Smooth muscle cell (in vitro differentiated cells): ENCODE results near the gene RBBP4. TPM values are rescaled to one million over a fixed set of nuclear protein-coding genes. Genes with fewer than 3 reads are reported as not detected.

Experiments
- DNase-seq: peaks from one replicate; lab custom pipeline; 2025; ENCODE audit not compliant: unreplicated experiment; lab: John Stamatoyannopoulos, UW
- H2AFZ ChIP-seq: fragments of 200-600 bp; sonication (generic); 2 replicates; pipeline ENCODE4 v1.6.0; 2016; ENCODE audit warnings: antibody characterized with exemption, low read depth, mild to moderate bottlenecking
- H3F3A ChIP-seq: fragments of 200-600 bp; sonication (generic); 2 replicates; pipeline ENCODE4 v1.6.0; 2017; ENCODE audit warnings: antibody characterized with exemption, low read depth
- H3K27ac ChIP-seq: fragments of 200-600 bp; sonication (generic); 2 replicates; pipeline ENCODE4 v1.5.1; 2016; ENCODE audit warnings: low read depth, mild to moderate bottlenecking
- H3K27me3 ChIP-seq: fragments of 200-600 bp; sonication (generic); 2 replicates; pipeline ENCODE4 v1.6.1; 2016; ENCODE audit warnings: low read depth, mild to moderate bottlenecking
- H3K36me3 ChIP-seq: fragments of 200-600 bp; sonication (generic); 2 replicates; pipeline ENCODE4 v1.5.1; 2016; ENCODE audit warnings: low read depth
- H3K4me1 ChIP-seq: fragments of 200-600 bp; sonication (generic); 2 replicates; pipeline ENCODE4 v1.5.1; 2016; ENCODE audit warnings: low read depth
- H3K4me2 ChIP-seq: fragments of 200-600 bp; sonication (generic); 2 replicates; pipeline ENCODE4 v1.6.0; 2016; ENCODE audit warnings: mild to moderate bottlenecking
- H3K4me3 ChIP-seq: fragments of 200-600 bp; sonication (generic); 2 replicates; pipeline ENCODE4 v1.5.1; 2016; ENCODE audit warnings: mild to moderate bottlenecking
- H3K79me2 ChIP-seq: fragments of 200-600 bp; sonication (generic); 2 replicates; pipeline ENCODE4 v1.6.0; 2016; ENCODE audit warnings: low read depth, mild to moderate bottlenecking
- H3K9ac ChIP-seq: fragments of 200-600 bp; sonication (generic); 2 replicates; pipeline ENCODE4 v1.6.0; 2016; ENCODE audit warnings: low read depth
- H3K9me3 ChIP-seq: fragments of 200-600 bp; sonication (generic); replicated peaks from 2 replicates; pipeline ENCODE4 v1.5.1; 2016; ENCODE audit warnings: low read depth
- H4K20me1 ChIP-seq: fragments of 200-600 bp; sonication (generic); 2 replicates; pipeline ENCODE4 v1.6.0; 2016; ENCODE audit warnings: low read depth
- WGBS: methylation state at CpG from one replicate; pipeline ENCODE4 v1.1.7; 2016; ENCODE audit warnings: low lambda C conversion rate; 5-methylcytosine and 5-hydroxymethylcytosine counted together
- polyA plus RNA-seq: library from polyadenylated mRNA; unstranded; fragments of >200 nt; fragmentation: Nextera tagmentation; extraction: Ambion mirVana; gene quantifications from 2 replicates; pipeline ENCODE4 v1.2.1, GENCODE V29; 2016
- small RNA-seq: library from RNA; depleted of rRNA; stranded (forward); fragments of <200 nt; gene quantifications from one replicate; pipeline ENCODE3, GENCODE V24; 2014
- total RNA-seq: library from RNA; depleted of rRNA; stranded (reverse); fragments of >200 nt; gene quantifications from 2 replicates; pipeline ENCODE4 v1.2.3, GENCODE V29; 2014
- TF ChIP-seq, protein P1 (sequence below): fragments of 200-600 bp; sonication (generic); IDR thresholded peaks from 2 replicates; pipeline ENCODE4 v1.5.1; 2017; ENCODE audit warnings: borderline replicate concordance, mild to moderate bottlenecking, antibody characterized with exemption; ENCODE audit not compliant: insufficient read depth, poor library complexity, severe bottlenecking

Gene RBBP4
- total and polyA plus RNA-seq, 2 experiments from 2014 or later = 139 to 140 TPM

DNA sequence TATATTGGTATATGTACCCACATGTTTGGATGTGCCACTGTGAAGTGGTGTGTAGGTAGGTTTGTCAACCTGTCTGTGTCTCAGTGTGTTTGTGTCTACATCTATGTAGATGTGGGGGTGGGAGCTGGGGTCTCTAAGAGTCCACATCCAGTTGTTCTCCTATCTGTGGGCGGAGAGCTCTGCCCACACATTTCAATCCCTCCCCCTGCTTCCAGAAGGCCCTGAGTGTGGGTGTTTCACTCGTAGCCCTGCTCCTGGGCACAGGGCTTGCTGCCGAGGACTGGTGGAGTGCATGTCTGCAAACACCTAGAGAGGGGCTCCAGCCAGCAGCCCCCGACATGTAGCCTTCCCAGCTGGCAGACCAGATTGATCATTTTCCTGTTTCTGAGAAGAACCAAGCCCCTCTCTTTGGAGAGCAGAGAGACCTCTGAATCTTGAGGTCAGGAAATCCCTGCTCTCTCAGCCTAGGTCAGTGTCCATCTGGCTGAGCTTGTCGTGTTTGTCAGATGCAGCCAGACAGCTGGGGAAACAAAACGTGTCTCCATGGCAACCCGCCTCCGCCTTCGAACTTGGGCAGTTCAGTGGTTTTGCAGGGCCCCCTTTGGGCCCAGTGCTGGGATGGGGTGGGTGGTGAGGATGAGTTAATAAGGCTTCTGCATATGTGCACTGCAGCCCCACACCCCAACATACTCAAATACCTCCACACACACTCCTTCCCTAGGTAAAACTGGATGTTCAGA, 82.7 kb downstream of the RBBP4 start:
- DNase-seq = no peak
- Histone ChIP-seq H3K36me3 (no peaks in the 10 kb centered on the region), H3K27ac (peak overlapping the region; percentile 17), H3K9ac (peak overlapping the region; percentile 1), H4K20me1 (no peaks in the 10 kb centered on the region), H3K4me3 (no peak overlapping the region), H2AFZ (no peak overlapping the region), H3K79me2 (no peaks in the 10 kb centered on the region), H3K4me2 (peak overlapping the region; percentile 3), H3K9me3 (no peaks in the 10 kb centered on the region), H3F3A (no peaks in the 10 kb centered on the region), H3K4me1 (peaks cover 13% of the 10 kb centered on the region), H3K27me3 (no peaks in the 10 kb centered on the region)
- 52% methylated on average over 9 of the region's 9 CpGs for WGBS
- TF ChIP-seq, protein P1, sequence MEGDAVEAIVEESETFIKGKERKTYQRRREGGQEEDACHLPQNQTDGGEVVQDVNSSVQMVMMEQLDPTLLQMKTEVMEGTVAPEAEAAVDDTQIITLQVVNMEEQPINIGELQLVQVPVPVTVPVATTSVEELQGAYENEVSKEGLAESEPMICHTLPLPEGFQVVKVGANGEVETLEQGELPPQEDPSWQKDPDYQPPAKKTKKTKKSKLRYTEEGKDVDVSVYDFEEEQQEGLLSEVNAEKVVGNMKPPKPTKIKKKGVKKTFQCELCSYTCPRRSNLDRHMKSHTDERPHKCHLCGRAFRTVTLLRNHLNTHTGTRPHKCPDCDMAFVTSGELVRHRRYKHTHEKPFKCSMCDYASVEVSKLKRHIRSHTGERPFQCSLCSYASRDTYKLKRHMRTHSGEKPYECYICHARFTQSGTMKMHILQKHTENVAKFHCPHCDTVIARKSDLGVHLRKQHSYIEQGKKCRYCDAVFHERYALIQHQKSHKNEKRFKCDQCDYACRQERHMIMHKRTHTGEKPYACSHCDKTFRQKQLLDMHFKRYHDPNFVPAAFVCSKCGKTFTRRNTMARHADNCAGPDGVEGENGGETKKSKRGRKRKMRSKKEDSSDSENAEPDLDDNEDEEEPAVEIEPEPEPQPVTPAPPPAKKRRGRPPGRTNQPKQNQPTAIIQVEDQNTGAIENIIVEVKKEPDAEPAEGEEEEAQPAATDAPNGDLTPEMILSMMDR = no peak

Small RNA genes lying within 50 kb of the gene (small RNA-seq; reads per million reads assigned to genes)
- gene RF00019 = not detected

Other genes with a start within 250 kb of the RBBP4 start
- gene ZBTB8B, start 186.1 kb upstream of the RBBP4 start, total RNA-seq = 0.13 TPM in 2 replicates
- gene ZBTB8B, start 186.1 kb upstream of the RBBP4 start, polyA plus RNA-seq = 0.05 TPM in 1 of 2 replicates, not detected in the other
- 8.8 and 9.9 TPM in 2 replicates for gene ZBTB8A, start 111.8 kb upstream of the RBBP4 start, total RNA-seq
- gene ZBTB8A, start 111.8 kb upstream of the RBBP4 start, polyA plus RNA-seq = 4.2 and 5.0 TPM in 2 replicates
- 33.3 and 42.3 TPM in 2 replicates for gene ZBTB8OS, start 658 bp upstream of the RBBP4 start, total RNA-seq
- 39.5 and 54.3 TPM in 2 replicates for gene ZBTB8OS, start 658 bp upstream of the RBBP4 start, polyA plus RNA-seq
- 4.4 and 6.2 TPM in 2 replicates for gene SYNC, start 51.6 kb downstream of the RBBP4 start, total RNA-seq
- 4.6 and 4.9 TPM in 2 replicates for gene SYNC, start 51.6 kb downstream of the RBBP4 start, polyA plus RNA-seq
- gene YARS1, start 166.2 kb downstream of the RBBP4 start, total RNA-seq = 52.1 and 56.5 TPM in 2 replicates
- gene YARS1, start 166.2 kb downstream of the RBBP4 start, polyA plus RNA-seq = 82.9 and 96.9 TPM in 2 replicates
- 39.1 and 39.7 TPM in 2 replicates for gene S100PBP, start 166.4 kb downstream of the RBBP4 start, total RNA-seq
- gene S100PBP, start 166.4 kb downstream of the RBBP4 start, polyA plus RNA-seq = 13.1 and 22.1 TPM in 2 replicates
- not detected in 2 replicates for gene FNDC5, start 219.7 kb downstream of the RBBP4 start, total RNA-seq
- gene FNDC5, start 219.7 kb downstream of the RBBP4 start, polyA plus RNA-seq = not detected in 2 replicates
- not detected in 2 replicates for gene HPCA, start 235.3 kb downstream of the RBBP4 start, total RNA-seq
- gene HPCA, start 235.3 kb downstream of the RBBP4 start, polyA plus RNA-seq = 0.24 TPM in 1 of 2 replicates, not detected in the other